GM13977 (cell line): ENCODE data around the gene SLIT1.
A peak's percentile ranks its signal among the peaks of the same experiment; 100 is the strongest.

Experiments
- DNase-seq: peaks from one replicate; pipeline ENCODE4 v3.0.0; 2012; ENCODE audit warnings: low spot score
- in situ Hi-C: fragments of 300-500 bp; cut with MboI; formaldehyde crosslinking; loops from one replicate; pipeline ENCODE4 v1.12.0; 2022; ENCODE audit warnings: low sequenced_read_pairs, low pct_unique_long_range_greater_than_20kb, mixed read lengths, inconsistent platforms; ENCODE audit not compliant: unreplicated experiment
- TF ChIP-seq, protein P1 (sequence below): IDR thresholded peaks from 2 replicates; pipeline ENCODE4 v1.5.1; 2012; ENCODE audit warnings: mild to moderate bottlenecking, control low read depth; ENCODE audit not compliant: insufficient read depth; ENCODE audit errors: extremely low read depth, missing control alignments

SLIT1 gene

DNA sequence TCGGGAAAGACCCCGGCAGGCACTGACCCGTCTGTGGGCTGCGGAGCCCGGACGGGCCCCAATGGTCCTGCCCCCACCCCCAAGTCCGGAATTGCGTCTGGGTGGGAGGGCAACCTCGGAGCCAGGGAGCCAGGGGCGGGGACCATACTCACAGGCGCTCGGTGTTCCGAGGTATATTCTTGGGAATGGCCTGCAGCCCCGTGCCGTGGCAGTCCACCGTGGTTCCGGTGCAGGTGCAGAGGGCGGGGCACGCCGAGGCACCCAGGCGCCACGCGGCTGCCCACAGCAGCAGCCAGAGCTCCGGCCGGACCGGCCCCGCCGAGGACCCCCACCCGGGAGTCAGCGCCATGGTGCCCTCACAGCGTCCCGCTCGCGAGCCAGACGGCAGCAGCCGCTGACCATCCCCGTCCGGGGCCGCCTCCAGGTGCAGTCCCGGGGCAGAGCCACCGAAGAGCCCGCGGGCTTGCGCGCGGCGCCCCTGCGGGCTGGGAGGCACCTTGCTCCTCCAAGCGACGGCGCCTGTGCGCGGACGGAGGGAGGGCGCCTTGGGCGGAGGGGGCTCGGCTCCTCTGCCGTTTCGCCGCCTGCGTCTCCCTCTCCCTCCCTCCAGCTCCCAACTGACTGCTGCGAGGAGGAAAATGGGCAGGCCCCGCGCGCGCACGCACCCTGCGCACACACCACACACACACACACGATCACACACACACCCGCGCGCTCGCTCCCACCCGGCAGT is at the start of gene SLIT1:
TSS of gene SLIT1 (minus strand) at position 634 of the 733 bp plus-strand sequence. CDS start at position 349, 285 bp downstream.
- in situ Hi-C loops = no loop called here
- DNase-seq = no peak
- TF ChIP-seq, protein P1, sequence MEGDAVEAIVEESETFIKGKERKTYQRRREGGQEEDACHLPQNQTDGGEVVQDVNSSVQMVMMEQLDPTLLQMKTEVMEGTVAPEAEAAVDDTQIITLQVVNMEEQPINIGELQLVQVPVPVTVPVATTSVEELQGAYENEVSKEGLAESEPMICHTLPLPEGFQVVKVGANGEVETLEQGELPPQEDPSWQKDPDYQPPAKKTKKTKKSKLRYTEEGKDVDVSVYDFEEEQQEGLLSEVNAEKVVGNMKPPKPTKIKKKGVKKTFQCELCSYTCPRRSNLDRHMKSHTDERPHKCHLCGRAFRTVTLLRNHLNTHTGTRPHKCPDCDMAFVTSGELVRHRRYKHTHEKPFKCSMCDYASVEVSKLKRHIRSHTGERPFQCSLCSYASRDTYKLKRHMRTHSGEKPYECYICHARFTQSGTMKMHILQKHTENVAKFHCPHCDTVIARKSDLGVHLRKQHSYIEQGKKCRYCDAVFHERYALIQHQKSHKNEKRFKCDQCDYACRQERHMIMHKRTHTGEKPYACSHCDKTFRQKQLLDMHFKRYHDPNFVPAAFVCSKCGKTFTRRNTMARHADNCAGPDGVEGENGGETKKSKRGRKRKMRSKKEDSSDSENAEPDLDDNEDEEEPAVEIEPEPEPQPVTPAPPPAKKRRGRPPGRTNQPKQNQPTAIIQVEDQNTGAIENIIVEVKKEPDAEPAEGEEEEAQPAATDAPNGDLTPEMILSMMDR = no peak

DNA sequence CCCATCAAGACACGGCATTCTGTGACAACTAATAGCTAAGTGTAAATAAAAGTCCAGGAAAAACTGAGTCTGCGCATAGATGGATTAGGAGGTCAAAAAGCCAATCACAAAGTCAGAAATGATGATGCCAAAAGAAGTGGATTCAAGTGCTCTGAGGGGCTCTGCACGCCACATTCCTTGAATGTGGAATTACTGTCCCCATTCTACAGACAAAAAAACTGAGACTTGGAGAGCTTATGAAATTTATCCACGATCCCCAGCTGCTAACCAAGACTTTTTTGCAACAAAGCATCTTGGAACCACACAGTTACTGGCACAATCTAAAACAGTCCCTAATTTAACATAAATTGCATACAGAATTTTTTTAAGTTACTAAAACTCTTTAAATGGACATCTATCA is 49.6 kb upstream of the SLIT1 start:
- in situ Hi-C loops = no loop called here

GRCh38 chr10:97234400-97234799 is 48.6 kb upstream of the SLIT1 start:
- in situ Hi-C loops = no loop called here
- TF ChIP-seq, protein P1 = peak; percentile 56
- peak; percentile 30 for DNase-seq

More for the DNA sequence above, 49.6 kb upstream of the SLIT1 start:
- DNase-seq = no peak
- TF ChIP-seq, protein P1 = no peak

- in situ Hi-C loops = no loop called here
- DNase-seq = no peak
- TF ChIP-seq, protein P1 = no peak
Measured at GRCh38 chr10:97230146-97230545, 44.4 kb upstream of the SLIT1 start.

GRCh38 chr10:97229322-97230015 is 43.7 kb upstream of the SLIT1 start:
- DNase-seq = no peak
- TF ChIP-seq, protein P1 = no peak
- in situ Hi-C loops = no loop called here

- TF ChIP-seq, protein P1 = no peak
- no peak for DNase-seq
- in situ Hi-C loops = no loop called here
Measured at GRCh38 chr10:97228775-97229157, 43.0 kb upstream of the SLIT1 start.
